ENCODE data around the gene MAST4.

MAST4 gene

DNA sequence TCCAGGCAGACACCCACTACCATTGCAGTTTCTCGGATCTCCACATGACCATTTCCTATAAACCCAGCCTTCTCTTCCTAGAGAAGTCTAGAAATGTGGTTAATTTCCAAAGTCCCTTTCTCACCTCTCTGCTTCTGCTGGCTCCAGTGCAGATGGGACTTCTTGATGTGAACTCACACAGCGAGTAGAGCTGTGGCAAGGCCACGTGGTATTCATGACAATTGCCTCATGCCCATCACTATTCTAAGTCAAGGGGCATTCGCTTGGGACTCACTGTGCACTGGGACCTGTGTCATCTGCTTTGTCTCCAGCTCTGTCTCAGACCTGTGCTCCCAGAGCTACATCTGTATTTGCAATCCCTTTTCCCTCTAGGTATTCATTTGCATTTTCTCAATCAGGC, 594.2 kb downstream of the MAST4 start:
- in situ Hi-C loops (cut with HindIII; ENCODE audit: low pct_ligation_motif_present, low sequenced_read_pairs) = no loop called here
- no peak overlapping the region for H3K27ac ChIP-seq
- no peak for DNase-seq
- H3K27me3 ChIP-seq (replicated peaks) = no peaks in the 10 kb centered on the region
- TF ChIP-seq, protein P1, sequence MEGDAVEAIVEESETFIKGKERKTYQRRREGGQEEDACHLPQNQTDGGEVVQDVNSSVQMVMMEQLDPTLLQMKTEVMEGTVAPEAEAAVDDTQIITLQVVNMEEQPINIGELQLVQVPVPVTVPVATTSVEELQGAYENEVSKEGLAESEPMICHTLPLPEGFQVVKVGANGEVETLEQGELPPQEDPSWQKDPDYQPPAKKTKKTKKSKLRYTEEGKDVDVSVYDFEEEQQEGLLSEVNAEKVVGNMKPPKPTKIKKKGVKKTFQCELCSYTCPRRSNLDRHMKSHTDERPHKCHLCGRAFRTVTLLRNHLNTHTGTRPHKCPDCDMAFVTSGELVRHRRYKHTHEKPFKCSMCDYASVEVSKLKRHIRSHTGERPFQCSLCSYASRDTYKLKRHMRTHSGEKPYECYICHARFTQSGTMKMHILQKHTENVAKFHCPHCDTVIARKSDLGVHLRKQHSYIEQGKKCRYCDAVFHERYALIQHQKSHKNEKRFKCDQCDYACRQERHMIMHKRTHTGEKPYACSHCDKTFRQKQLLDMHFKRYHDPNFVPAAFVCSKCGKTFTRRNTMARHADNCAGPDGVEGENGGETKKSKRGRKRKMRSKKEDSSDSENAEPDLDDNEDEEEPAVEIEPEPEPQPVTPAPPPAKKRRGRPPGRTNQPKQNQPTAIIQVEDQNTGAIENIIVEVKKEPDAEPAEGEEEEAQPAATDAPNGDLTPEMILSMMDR (IDR thresholded peaks at IDR 0.05; ENCODE audit: low read depth, low read length, missing control alignments) = no peak
- H3K36me3 ChIP-seq (replicated peaks) = no peaks in the 10 kb centered on the region
- no peak overlapping the region for H3K4me3 ChIP-seq (ENCODE audit: low read depth, low read length)

DNA sequence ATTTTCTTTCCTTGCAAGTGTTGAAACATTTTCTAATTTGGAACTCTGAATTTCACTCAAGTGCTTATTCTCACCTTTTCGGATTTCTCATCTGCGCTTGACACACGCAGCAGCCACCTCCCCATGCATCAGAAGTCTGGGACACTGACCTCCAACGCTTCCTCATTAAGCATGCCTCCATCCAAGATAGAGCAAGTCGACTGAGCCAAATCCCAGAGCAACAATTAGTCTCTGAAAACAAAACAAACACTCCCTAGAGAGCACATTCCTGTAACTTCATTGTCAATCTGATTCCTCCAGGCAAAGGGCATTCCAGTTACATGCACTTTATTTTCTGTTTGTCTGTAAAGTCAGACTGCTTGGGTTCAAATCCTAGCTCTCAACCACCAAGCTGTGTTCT, 594.7 kb downstream of the MAST4 start:
- Histone ChIP-seq H3K27me3 (replicated peaks) (no peaks in the 10 kb centered on the region), H3K4me3 (ENCODE audit: low read depth, low read length) (no peak overlapping the region), H3K27ac (no peak overlapping the region), H3K36me3 (replicated peaks) (no peaks in the 10 kb centered on the region)
- TF ChIP-seq, protein P1 (IDR thresholded peaks at IDR 0.05; ENCODE audit: low read depth, low read length, missing control alignments) = no peak
- no peak for DNase-seq
- in situ Hi-C loops (cut with HindIII; ENCODE audit: low pct_ligation_motif_present, low sequenced_read_pairs) = no loop called here

DNA sequence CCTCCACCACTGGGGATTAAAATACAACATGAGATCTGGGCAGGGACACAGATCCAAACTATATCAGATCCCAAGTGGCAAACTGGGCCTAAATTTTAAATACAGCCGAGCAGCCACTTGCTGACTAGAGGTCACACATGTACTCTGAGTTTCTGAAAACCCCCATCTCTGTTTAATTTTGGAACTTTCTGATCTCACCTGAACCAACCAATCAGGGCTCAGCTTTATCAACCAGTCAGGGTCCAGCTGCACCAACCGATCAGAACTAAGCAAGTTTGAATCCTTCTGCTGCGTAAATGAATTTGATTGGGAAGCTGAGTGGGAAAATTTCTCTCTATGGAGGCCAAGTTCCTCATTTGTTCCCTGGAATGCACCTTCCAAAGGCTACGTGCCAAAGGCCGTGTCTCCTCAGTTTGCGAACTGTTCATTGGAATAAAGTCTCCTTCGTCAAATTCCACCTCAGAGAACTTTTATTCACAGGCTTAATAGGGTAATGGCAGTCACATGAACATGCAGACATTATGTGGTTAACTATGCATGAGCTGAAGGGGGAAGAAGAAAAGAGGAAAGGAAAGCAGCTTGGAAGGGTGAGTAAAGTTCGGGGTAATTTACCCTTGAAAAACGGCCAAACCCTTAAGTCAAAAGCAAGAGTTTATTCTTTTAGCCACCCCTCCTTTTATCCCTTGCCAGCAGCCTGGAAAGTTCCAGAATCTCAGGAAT, 596.7 kb downstream of the MAST4 start:
- Histone ChIP-seq H3K36me3 (replicated peaks) (no peaks in the 10 kb centered on the region), H3K4me3 (ENCODE audit: low read depth, low read length) (no peak overlapping the region), H3K27me3 (replicated peaks) (no peaks in the 10 kb centered on the region), H3K27ac (no peak overlapping the region)
- no peak for DNase-seq
- TF ChIP-seq, protein P1 (IDR thresholded peaks at IDR 0.05; ENCODE audit: low read depth, low read length, missing control alignments) = no peak
- in situ Hi-C loops (cut with HindIII; ENCODE audit: low pct_ligation_motif_present, low sequenced_read_pairs) = no loop called here

DNA sequence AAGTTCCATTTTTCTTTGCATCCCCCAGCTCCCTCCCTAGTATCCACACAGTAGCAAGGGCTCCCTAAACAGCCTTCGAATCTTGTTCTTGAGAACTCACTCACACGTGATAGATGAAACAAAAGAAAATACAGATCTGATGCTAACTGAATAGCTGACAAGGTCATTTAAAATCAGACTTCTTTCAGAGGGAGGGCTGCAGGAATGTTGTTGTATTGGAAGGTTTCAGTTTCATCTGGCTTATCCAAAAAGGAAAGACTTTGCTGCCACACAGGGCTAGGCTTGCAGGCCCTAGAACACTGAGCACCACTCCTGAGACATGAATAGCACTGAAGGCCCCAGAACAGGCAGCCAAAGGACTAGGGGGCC, 597.2 kb downstream of the MAST4 start:
- no peak for DNase-seq
- H3K36me3 ChIP-seq (replicated peaks) = no peaks in the 10 kb centered on the region
- in situ Hi-C loops (cut with HindIII; ENCODE audit: low pct_ligation_motif_present, low sequenced_read_pairs) = no loop called here
- TF ChIP-seq, protein P1 (IDR thresholded peaks at IDR 0.05; ENCODE audit: low read depth, low read length, missing control alignments) = no peak
- H3K27ac ChIP-seq = no peak overlapping the region
- H3K4me3 ChIP-seq (ENCODE audit: low read depth, low read length) = no peak overlapping the region
- H3K27me3 ChIP-seq (replicated peaks) = no peaks in the 10 kb centered on the region

DNA sequence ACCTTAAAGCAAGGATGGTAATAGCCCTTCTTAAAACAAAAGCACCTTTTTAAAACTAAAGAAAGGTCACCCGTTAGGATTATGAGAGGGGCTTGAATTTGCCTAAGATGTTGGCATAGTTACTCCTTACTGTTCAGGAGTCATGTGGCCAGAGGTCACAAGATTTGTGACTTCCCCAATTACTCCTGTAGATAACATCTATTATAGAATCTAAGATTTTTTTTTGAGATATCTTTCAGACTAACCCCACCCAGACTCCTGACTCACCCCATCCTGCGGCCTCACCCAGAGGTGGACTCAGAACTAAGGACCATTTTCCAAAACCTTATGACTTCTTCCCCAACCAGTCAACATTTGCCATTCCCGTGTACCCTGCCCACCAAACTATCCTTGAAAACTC, 598.0 kb downstream of the MAST4 start:
- Histone ChIP-seq H3K27me3 (replicated peaks) (no peaks in the 10 kb centered on the region), H3K27ac (no peak overlapping the region), H3K36me3 (replicated peaks) (no peaks in the 10 kb centered on the region), H3K4me3 (ENCODE audit: low read depth, low read length) (no peak overlapping the region)
- DNase-seq = no peak
- TF ChIP-seq, protein P1 (IDR thresholded peaks at IDR 0.05; ENCODE audit: low read depth, low read length, missing control alignments) = no peak
- in situ Hi-C loops (cut with HindIII; ENCODE audit: low pct_ligation_motif_present, low sequenced_read_pairs) = no loop called here

Data from brain microvascular endothelial cell (primary cell).